Muscle layer of colon (tissue), 2 donors: ENCODE data around the gene TNS3.

ENCODE experiments used
- H3K27ac ChIP-seq: one replicate; pipeline ENCODE4 v1.7.0; 2013; ENCODE audit warnings: low read depth, mild to moderate bottlenecking, low read length, moderate library complexity
- H3K27me3 ChIP-seq, 2 donors: one replicate each; pipeline ENCODE4 v1.7.0; 2013; ENCODE audit warnings: low read length in 2 of 2, mild to moderate bottlenecking in 2 of 2; ENCODE audit not compliant: insufficient read depth in 2 of 2, control insufficient read depth in 1 of 2
- H3K36me3 ChIP-seq: one replicate; pipeline ENCODE4 v1.7.0; 2013; ENCODE audit warnings: mild to moderate bottlenecking, low read length; ENCODE audit not compliant: insufficient read depth
- H3K4me1 ChIP-seq: one replicate; pipeline ENCODE4 v1.7.0; 2013; ENCODE audit warnings: mild to moderate bottlenecking, low read length; ENCODE audit not compliant: insufficient read depth
- H3K4me3 ChIP-seq, 2 donors: one replicate each; pipeline ENCODE4 v1.7.0; 2013; ENCODE audit warnings: low read length in 2 of 2, low read depth in 1 of 2, mild to moderate bottlenecking in 1 of 2, moderate library complexity in 1 of 2
- H3K9ac ChIP-seq: one replicate; pipeline ENCODE4 v1.7.0; 2013; ENCODE audit warnings: low read length
- H3K9me3 ChIP-seq: one replicate; pipeline ENCODE4 v1.7.0; 2013; ENCODE audit warnings: mild to moderate bottlenecking, low read length
- donor health status: abdominal sarcoma.
- donor health status: Adenocarcinoma of cecum.

TNS3 gene

GRCh38 chr7:47300472-47301104 lies 281.3 kb downstream of the TNS3 start:
- H3K36me3 ChIP-seq, result peaks cover 45% of the 10 kb centered on the region
- H3K4me3 ChIP-seq, result no peak overlapping the region
- peaks cover 1% of the 10 kb centered on the region for H3K4me1 ChIP-seq
- H3K27me3 ChIP-seq, result no peaks in the 10 kb centered on the region
- no peak overlapping the region for H3K9ac ChIP-seq
- H3K9me3 ChIP-seq, result no peaks in the 10 kb centered on the region
- no peak overlapping the region for H3K27ac ChIP-seq

DNA sequence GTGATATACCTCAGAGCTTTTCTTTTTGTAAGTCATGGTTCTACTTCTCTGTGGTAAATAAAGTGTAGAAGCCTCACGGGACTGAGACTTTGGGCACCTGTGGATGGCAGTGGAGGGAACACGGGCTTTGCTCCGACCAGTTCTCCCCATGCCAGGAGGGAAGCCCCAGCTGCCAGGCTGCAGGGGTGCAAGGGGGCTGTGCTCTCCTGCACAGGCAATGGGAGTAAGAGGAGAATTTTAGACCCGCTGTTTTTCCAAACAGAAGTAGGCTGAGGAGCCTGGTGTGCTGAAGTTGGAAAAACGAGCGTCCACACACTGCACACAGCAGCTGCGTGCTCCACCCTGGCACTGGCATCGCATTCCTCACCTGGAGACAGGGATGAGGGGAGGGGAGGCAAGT lies 282.4 kb downstream of the TNS3 start:
- H3K27me3 ChIP-seq, result no peaks in the 10 kb centered on the region
- H3K27ac ChIP-seq, result no peak overlapping the region
- peaks cover 50% of the 10 kb centered on the region for H3K36me3 ChIP-seq

GRCh38 chr7:47298636-47299035 lies 283.3 kb downstream of the TNS3 start:
- no peak overlapping the region for H3K27ac ChIP-seq
- no peaks in the 10 kb centered on the region for H3K9me3 ChIP-seq
- H3K4me1 ChIP-seq, result peaks cover 21% of the 10 kb centered on the region
- H3K4me3 ChIP-seq, result no peak overlapping the region
- peaks cover 47% of the 10 kb centered on the region for H3K36me3 ChIP-seq
- no peaks in the 10 kb centered on the region for H3K27me3 ChIP-seq
- no peak overlapping the region for H3K9ac ChIP-seq

More for the DNA sequence above, 282.4 kb downstream of the TNS3 start:
- Histone ChIP-seq H3K9ac (no peak overlapping the region), H3K4me3 (no peak overlapping the region), H3K4me1 (peaks cover 12% of the 10 kb centered on the region), H3K9me3 (no peaks in the 10 kb centered on the region)

DNA sequence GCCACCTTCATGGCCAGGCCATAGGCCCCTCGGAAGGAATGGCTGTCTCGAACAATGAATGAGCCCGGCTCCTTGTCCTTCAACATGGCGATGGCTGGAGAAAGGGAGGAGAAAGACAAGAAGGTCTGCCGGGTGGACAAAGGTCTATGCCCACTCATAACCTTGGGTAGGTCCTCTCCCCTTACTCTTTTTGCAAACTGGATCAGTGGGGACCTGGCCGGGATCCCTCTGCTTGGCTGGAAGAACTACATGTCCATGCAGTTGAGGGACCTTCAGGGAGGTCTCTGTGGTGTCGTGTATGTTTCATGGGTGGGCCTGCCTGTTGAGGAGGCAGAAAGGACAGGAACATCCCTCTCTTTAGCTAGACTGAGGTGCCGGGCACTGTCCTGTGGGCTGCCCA lies 284.8 kb downstream of the TNS3 start:
- Histone ChIP-seq H3K4me1 (peaks cover 23% of the 10 kb centered on the region), H3K36me3 (peaks cover 42% of the 10 kb centered on the region)

DNA sequence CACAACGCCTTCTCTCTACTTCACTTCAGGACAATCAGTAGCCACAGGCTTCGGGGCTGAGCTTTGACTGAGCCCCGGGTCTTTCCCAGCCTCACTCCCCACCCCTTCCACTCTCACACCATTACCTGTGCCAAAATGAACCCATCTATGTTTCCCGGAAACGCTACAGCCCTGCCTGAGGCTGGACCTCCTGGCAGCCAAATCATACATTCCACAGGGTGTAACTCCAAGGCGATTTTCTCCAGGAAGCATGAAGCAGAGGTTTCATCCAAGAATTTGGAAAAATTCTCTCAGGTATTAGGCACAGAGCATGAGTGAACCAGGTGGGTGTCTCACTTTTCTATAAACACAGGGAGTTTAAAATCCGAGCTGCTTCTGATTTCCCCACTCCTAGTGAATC lies 286.3 kb downstream of the TNS3 start:
- peaks cover 50% of the 10 kb centered on the region for H3K36me3 ChIP-seq
- H3K4me1 ChIP-seq, result peaks cover 23% of the 10 kb centered on the region
- no peak overlapping the region for H3K27ac ChIP-seq
- no peaks in the 10 kb centered on the region for H3K27me3 ChIP-seq
- no peak overlapping the region for H3K4me3 ChIP-seq
- H3K9me3 ChIP-seq, result no peaks in the 10 kb centered on the region
- no peak overlapping the region for H3K9ac ChIP-seq

More for the DNA sequence above, 284.8 kb downstream of the TNS3 start:
- no peak overlapping the region for H3K27ac ChIP-seq
- H3K9me3 ChIP-seq, result no peaks in the 10 kb centered on the region
- no peaks in the 10 kb centered on the region for H3K27me3 ChIP-seq
- no peak overlapping the region for H3K4me3 ChIP-seq
- H3K9ac ChIP-seq, result no peak overlapping the region

- Histone ChIP-seq H3K36me3 (peaks cover 42% of the 10 kb centered on the region), H3K27ac (no peak overlapping the region), H3K9me3 (no peaks in the 10 kb centered on the region), H3K27me3 (no peaks in the 10 kb centered on the region), H3K9ac (no peak overlapping the region), H3K4me3 (no peak overlapping the region), H3K4me1 (peaks cover 23% of the 10 kb centered on the region)
These were observed 287.2 kb downstream of the TNS3 start for GRCh38 chr7:47294556-47295222.

DNA sequence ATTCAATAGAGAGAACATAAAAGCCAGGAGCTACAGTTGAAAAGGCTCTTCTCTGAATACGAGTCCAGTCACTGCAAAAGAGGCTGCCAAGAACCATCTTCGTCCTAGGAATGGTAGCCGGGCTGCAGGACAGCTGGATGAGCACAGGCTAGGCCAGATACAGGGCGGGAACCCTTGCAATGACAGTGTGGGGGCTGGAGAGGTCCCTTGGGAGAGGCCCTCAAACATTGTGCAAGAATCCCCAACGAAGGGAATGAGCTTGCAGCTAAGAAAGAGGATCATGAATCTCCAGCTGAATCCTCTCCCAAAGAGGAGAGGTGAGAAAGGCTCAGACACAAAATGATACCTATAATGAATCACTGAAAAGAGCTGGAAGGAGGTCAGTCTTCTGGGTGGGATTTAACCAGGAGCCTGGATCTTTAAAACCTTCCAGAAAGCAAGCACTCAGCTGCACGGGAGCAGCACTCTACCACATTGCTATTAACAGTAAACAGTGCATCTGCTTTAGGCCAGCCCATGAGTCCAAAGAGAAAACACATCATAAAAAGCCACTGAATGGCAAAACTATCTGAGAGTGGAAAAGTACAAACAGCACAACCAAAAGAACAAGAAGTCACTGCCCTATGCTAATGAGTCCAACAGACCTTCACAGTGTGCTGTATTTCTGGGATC lies 287.9 kb downstream of the TNS3 start:
- Histone ChIP-seq H3K9ac (no peak overlapping the region), H3K36me3 (peaks cover 38% of the 10 kb centered on the region), H3K9me3 (no peaks in the 10 kb centered on the region), H3K27ac (no peak overlapping the region), H3K4me1 (peaks cover 23% of the 10 kb centered on the region), H3K4me3 (no peak overlapping the region), H3K27me3 (no peaks in the 10 kb centered on the region)

DNA sequence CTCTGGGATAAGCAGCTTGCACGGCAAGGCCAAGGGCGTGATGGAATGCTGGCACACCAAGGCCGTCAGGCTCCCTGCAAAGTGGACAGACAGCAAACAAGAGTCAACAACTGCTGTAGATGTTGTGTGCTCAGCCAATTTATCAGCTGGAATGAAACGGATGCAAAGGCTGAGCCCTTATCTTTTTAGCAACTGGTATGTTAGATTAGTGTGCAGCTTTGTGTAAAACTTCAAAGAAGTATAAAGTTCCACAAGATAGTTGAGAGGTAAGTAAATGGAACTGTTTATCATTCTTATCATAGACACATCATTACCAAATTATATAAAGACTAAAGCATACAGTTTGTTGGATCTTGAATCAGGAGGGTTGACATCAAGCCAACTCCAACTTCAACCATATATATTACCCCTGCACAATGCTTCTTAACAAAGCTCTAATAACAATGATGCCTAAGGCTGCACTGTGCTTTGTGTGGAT lies 289.0 kb downstream of the TNS3 start:
- Histone ChIP-seq H3K9me3 (no peaks in the 10 kb centered on the region), H3K27ac (no peak overlapping the region), H3K27me3 (no peaks in the 10 kb centered on the region), H3K9ac (no peak overlapping the region), H3K4me1 (peaks cover 23% of the 10 kb centered on the region), H3K36me3 (peaks cover 38% of the 10 kb centered on the region), H3K4me3 (no peak overlapping the region)

GRCh38 chr7:47291461-47292081 lies 290.3 kb downstream of the TNS3 start:
- H3K9ac ChIP-seq, result no peak overlapping the region
- peaks cover 44% of the 10 kb centered on the region for H3K36me3 ChIP-seq
- peaks cover 23% of the 10 kb centered on the region for H3K4me1 ChIP-seq
- H3K4me3 ChIP-seq, result no peak overlapping the region
- H3K9me3 ChIP-seq, result no peaks in the 10 kb centered on the region
- no peak overlapping the region for H3K27ac ChIP-seq
- no peaks in the 10 kb centered on the region for H3K27me3 ChIP-seq

DNA sequence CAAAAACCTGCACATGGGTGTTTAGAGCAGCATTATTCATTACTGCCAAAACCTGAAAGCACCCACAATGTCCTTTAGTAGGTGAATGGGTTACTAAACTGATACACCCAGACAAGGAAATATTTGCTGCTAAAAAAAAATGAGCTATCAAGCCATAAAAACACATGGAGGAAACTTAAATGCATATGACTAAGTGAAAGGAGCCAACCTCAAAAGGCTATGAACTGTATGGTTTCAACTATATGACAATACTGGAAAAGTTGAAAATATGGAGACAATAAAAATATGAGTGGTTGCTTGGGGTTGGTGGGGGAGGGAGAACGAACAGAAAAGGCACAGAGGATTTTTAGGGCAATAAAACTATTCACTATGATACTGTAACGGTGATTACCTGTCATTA lies 291.0 kb downstream of the TNS3 start:
- no peaks in the 10 kb centered on the region for H3K9me3 ChIP-seq
- H3K36me3 ChIP-seq, result peaks cover 37% of the 10 kb centered on the region
- H3K27me3 ChIP-seq, result no peaks in the 10 kb centered on the region
- H3K27ac ChIP-seq, result no peak overlapping the region
- no peak overlapping the region for H3K4me3 ChIP-seq
- H3K9ac ChIP-seq, result no peak overlapping the region
- peaks cover 23% of the 10 kb centered on the region for H3K4me1 ChIP-seq

- H3K36me3 ChIP-seq, result peaks cover 33% of the 10 kb centered on the region
- peaks cover 21% of the 10 kb centered on the region for H3K4me1 ChIP-seq
- H3K9ac ChIP-seq, result no peak overlapping the region
- H3K27me3 ChIP-seq, result no peaks in the 10 kb centered on the region
- H3K9me3 ChIP-seq, result no peaks in the 10 kb centered on the region
- H3K27ac ChIP-seq, result no peak overlapping the region
- no peak overlapping the region for H3K4me3 ChIP-seq
These were observed 291.4 kb downstream of the TNS3 start for GRCh38 chr7:47290466-47290865.
